GM18907 (cell line): ENCODE data around the gene FOXB1.

Source experiments
- ATAC-seq: cut with Tn5 transposase; IDR thresholded peaks from one replicate; pipeline ENCODE4 v1.9.1; 2021; ENCODE audit warnings: mild to moderate bottlenecking, moderate library complexity; ENCODE audit not compliant: unreplicated experiment

FOXB1 gene

GRCh38 chr15:60004009-60004845, at the start of gene FOXB1:
Gene FOXB1 (plus strand): TSS chr15:60004311. CDS start chr15:60004964, 653 bp downstream.
- ATAC-seq = no peak

- no peak for ATAC-seq
Observed at GRCh38 chr15:59958288-59958687, 45.8 kb upstream of the FOXB1 start.

GRCh38 chr15:59960318-59960717, 43.8 kb upstream of the FOXB1 start:
- ATAC-seq = no peak

- ATAC-seq = no peak
Observed at GRCh38 chr15:59963322-59963721, 40.8 kb upstream of the FOXB1 start.

GRCh38 chr15:59963925-59964324, 40.2 kb upstream of the FOXB1 start:
- ATAC-seq = no peak

GRCh38 chr15:59965741-59966140, 38.4 kb upstream of the FOXB1 start:
- ATAC-seq = no peak

- no peak for ATAC-seq
Observed at GRCh38 chr15:59966262-59966661, 37.8 kb upstream of the FOXB1 start.

DNA sequence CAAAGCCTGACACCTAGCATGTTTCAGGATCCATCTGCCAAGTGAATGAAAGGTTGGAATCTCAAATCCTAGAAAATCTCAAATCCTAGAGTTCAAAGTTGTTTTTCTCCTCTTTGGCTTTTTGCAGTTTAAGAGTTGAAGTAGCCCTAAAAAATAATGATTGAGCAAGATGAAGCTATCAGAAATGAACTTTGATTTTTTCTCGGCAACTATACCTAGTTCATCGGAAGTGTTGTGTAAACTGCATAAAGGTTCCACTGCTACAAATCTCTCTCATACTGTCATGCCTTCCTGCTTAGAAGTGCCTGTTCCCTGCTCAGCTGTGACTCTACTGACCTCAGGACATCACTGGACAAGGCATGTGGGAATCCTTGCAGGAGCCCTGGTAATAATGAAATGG, 35.8 kb upstream of the FOXB1 start:
- ATAC-seq = no peak

GRCh38 chr15:59972241-59972640, 31.9 kb upstream of the FOXB1 start:
- ATAC-seq = no peak

DNA sequence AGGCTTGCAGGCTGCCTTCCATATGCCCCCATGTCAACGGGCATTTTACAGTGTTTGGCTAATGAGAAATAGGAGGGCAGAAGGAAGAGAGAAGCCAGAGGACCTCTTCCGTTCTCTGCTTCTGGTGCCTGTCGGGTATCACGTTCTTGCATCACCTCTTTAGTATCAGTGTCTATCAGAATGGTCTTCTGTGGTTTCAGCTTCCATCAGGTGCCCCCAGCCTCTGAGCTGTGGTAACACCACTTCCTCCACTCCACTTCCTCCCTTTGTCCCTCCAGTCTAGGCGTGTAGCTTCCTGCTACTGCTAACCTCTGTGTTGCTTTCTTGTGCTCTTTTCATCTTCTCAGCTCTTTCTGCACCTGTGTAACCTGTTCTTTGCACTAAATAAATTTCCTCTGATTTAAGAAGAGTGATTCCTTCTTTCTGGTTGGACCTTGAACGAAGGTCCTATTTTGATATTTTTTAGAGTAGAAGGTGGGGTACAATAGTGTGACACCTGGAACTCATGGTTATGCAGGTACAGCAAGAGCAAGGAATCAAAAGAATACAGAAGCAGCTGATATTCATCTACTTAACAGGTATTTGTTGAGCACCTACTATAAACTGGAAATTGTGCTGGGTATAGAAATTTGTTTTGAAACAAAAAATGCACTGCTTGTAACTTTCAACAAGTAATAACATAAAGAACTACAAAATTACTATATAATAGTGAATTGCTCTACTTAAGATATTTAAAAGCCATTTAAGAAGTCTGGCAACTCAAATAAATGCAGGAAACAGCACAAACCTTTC, 27.4 kb upstream of the FOXB1 start:
- no peak for ATAC-seq

- no peak for ATAC-seq
Observed at GRCh38 chr15:59991834-59992233, 12.3 kb upstream of the FOXB1 start.

DNA sequence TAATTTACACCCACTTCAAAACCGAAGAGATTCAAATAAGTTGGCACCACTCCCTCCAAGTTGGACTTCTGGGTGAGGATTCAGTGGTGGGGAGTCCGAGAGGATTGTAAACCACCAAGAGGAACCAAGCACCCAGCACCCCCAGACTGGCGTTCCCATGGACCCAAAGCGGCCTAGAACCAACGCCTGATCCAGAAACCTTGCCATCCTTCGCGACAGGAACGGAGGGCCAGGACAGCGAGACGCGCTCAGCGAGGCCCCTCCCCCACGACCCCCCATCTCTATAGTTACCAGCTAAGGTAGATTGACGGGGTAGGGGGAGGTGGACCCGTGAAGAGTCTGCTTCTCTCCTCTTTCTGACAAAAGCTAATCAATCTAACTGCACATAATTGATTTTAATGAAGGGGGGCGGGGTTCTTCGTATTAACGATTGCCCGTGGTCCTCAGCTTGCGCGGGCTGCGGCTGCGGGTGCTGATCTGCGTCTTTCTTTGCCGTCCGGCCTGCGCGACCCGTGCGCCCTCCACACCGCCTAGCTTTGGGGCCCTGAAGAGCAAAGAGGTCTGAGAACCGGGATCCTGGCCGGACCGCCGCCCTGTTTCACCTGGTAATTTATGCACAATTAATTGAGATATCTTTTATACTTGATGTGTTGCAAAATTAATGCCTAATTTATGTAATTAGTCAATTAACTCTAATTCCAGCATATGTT, 10.9 kb upstream of the FOXB1 start:
- ATAC-seq = no peak

DNA sequence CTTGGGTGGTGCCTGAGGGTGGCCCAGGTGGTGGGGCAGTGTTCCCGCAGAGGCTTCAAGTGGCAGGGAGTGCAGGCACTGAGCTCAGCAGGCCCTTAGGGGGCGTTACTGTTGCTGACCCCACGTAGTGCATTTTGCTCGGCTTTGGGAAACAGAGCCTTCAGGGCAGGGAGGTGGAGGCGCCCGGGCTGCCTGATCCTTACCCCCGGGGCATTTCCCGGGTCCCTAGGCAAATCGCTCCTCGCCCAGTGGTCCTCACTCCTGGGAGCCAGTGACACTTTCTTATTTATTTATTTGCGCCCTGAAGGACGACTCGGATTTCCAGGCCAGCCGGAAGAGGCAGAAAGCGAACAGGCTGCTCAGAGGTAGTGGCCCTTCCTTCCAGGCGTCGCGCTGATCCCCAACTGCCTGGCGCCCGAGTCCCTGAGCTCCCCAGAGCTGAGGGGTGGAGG, 10.1 kb upstream of the FOXB1 start:
- no peak for ATAC-seq

GRCh38 chr15:59994526-59994887, 9.6 kb upstream of the FOXB1 start:
- no peak for ATAC-seq

DNA sequence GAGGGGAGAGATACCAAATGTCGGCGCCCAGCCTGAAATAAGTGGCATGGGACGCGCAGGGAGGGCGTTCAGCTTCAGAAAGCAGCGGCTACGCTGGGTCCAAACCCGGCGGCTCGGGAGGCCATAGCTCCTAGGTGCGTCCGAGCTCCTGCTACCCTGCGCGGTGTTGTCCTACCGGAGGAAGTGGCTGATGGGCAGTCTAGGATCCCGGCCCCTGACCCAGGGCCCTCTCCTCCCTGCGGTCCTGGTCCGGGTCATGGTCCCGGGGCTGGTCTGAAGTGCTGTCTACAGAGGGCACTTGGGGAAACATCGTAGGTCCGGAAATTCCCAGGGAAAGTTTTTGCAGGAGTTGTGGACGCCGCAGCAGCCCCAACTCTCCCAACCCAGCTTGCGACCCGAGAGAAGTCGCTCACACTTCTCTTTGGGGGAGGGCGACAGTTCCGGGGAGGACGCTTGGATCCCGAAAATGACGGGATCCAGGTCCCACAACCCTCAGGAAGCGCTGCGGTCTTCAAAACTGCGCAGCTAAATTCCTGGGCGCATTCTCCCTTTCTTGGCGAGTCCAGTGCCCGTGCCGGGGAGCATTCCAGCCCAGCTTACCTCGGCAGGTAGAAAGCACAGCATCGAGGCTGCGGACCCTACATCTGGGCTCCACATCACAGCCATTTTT, 9.1 kb upstream of the FOXB1 start:
- no peak for ATAC-seq

DNA sequence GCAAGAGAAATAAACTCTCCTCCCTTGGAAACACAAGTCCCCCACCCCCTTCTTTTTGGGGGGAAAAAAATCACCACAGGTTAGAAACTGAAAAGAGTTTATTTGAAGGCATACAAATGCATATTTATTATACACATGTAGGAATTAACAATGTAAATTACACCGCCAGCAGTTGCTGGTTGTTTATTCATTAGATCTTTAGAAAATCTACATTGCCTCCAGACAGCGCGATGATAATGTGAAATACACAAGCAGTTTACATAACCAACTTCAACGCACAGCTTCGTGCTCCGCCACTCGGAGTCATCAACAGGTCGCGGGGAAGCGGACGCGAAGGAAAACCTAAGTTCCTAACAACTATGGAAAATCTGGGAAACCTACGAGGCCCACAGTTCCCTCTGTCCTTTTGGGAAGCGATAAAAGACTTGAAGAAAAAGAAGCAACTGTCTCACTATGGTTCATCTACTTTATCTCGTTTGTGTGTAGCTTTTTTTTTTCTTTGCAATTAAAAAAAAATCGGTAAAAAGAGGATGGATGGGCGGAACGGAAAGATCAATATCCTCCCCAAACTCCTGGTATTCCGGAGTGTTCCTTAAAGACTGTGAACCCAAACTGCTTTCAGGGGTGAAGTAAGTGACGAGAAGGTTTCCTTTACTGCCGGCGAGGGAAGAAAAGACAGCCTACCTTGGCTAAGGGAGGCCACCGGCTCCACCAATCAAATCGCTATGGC, 8.4 kb upstream of the FOXB1 start:
- ATAC-seq = no peak

DNA sequence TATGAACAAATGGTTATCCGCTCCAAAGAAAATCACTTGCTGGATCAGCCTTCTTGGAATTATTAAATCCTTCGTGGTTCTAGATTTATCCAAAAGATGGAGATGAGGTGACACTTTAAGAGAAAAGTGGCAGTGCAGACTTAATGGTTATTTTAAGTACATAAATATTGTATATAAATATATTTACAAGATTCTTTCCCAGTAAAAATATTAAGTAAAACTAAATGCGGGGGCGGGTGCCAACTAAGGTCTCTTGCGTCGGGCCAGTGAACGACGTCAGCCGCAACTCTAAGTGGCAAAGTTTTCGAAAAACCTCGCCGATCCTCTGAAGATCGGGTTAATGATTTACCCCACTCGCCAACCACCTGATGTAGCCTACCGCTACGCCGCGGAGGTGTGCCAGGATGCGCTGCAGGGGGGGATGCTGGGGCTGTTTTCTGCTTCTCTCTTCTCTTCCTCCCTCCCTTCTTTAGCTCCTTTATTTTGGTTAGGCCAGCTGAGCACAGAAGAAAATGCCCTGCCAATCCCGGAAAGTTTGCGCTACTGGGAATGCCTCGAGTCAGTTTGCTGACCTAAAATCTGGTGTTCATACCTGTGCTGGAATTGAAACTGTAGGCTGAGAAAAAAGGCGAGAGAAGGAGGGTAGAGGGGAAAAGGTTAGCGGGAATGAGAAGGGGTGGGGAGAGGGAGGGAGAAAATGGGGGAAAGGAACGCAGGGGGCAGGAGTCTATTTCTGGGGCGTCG, 7.6 kb upstream of the FOXB1 start:
- ATAC-seq = no peak

DNA sequence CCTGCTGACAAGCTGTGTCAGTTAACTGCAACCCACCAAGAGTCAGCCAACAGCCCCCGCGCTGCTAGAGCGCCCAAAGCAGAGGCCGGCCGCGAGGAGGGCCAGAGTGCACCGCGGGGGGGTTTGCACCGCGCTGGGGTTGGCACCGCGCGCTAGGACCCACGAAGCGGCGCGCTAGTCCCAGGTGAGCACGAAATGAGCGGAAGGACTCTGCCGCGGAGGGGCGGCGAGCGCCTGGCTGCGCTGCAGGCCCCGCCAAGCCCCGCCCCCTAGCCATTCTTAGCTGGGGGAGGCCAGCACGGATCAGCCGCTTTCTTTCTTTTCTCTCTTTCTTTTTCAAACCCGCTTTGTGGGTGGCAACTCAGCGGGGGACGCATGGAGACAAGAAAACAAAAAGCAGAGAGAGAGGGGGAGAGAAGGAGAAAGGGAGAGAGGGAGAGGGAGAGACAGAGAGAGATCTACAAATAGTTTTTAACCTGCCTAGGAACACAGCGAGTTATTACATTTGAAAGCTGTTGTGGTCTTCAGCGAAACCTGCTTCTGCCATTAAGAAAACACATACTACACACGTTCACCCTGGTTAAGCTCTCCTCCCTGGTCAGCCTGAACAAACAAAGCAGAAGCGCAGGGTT, 6.9 kb upstream of the FOXB1 start:
- ATAC-seq = peak; percentile 62

GRCh38 chr15:59998305-59998949, 5.7 kb upstream of the FOXB1 start:
- ATAC-seq = no peak
